H1 (cell line): ENCODE results near the gene ST3GAL3. TPM values are rescaled to one million over a fixed set of nuclear protein-coding genes. Genes with fewer than 3 reads are reported as not detected.
A peak's percentile ranks its signal among the peaks of the same experiment; 100 is the strongest.

Experiments
- CTCF ChIA-PET: fragments of 300-600 bp; sonication (Branson Sonifier 250); formaldehyde crosslinking; loops from one replicate; lab custom pipeline; 2021; ENCODE audit not compliant: partially characterized antibody; lab: Charles Lee
- POLR2A ChIA-PET: fragments of 300-600 bp; sonication (Branson Sonifier 250); formaldehyde crosslinking; loops from one replicate; lab custom pipeline; 2021; ENCODE audit warnings: inconsistent platforms; ENCODE audit not compliant: partially characterized antibody; lab: Charles Lee
- DNase-seq, 2 experiments: peaks; one replicate each; pipeline versions ENCODE4 v3.0.0 to v3.0.0-alpha.2; 2010 to 2022; ENCODE audit warnings: low spot score in 2 of 2, low read depth in 1 of 2, mixed read lengths in 1 of 2
- FAIRE-seq: peaks from 2 replicates; lab custom pipeline; 2011; peaks lifted over from hg19 to GRCh38; lab: Jason Lieb, UNC
- H2AFZ ChIP-seq: 2 replicates; pipeline ENCODE4 v1.8.1; 2012; ENCODE audit warnings: low read length, inconsistent platforms
- H2AK5ac ChIP-seq: 2 replicates; pipeline ENCODE4 v1.6.1; 2013; ENCODE audit warnings: low read depth, low read length
- H2BK120ac ChIP-seq: replicated peaks from 2 replicates; pipeline ENCODE3; 2013; ENCODE audit warnings: low read depth, low read length, inconsistent platforms
- H2BK12ac ChIP-seq: 2 replicates; pipeline ENCODE4 v1.6.1; 2013; ENCODE audit warnings: low read depth, low read length
- H2BK15ac ChIP-seq: 2 replicates; pipeline ENCODE4 v1.6.1; 2013; ENCODE audit warnings: low read length
- H2BK20ac ChIP-seq: 2 replicates; pipeline ENCODE4 v1.6.1; 2013; ENCODE audit warnings: low read length
- H2BK5ac ChIP-seq: 2 replicates; pipeline ENCODE4 v1.6.1; 2013; ENCODE audit warnings: low read depth, low read length
- H3K14ac ChIP-seq: 2 replicates; pipeline ENCODE4 v1.6.1; 2013; ENCODE audit warnings: inconsistent platforms; ENCODE audit not compliant: insufficient read length
- H3K18ac ChIP-seq: 2 replicates; pipeline ENCODE4 v1.6.1; 2013; ENCODE audit warnings: low read length; ENCODE audit errors: extremely low read depth
- H3K23ac ChIP-seq: 2 replicates; pipeline ENCODE4 v1.6.1; 2013; ENCODE audit warnings: inconsistent platforms; ENCODE audit not compliant: insufficient read length
- H3K23me2 ChIP-seq: 2 replicates; pipeline ENCODE4 v1.6.1; 2013; ENCODE audit warnings: low read depth, low read length
- H3K27ac ChIP-seq: 2 replicates; pipeline ENCODE4 v1.6.1; 2011; ENCODE audit warnings: low read depth, low read length, inconsistent platforms
- H3K27me3 ChIP-seq, 4 experiments: replicated peaks in 1 of 4; 1 replicate in 1 of 4; 2 replicates in 3 of 4; pipeline versions ENCODE4 v1.6.1 to v1.8.1; 2011 to 2013; ENCODE audit warnings: low read length in 3 of 4, mild to moderate bottlenecking in 3 of 4, inconsistent platforms in 2 of 4, mixed read lengths in 2 of 4, moderate library complexity in 1 of 4; ENCODE audit not compliant: control insufficient read depth in 3 of 4, insufficient read depth in 3 of 4; ENCODE audit errors: extremely low read depth in 1 of 4
- H3K36me3 ChIP-seq, 4 experiments: 2 replicates each; pipeline versions ENCODE4 v1.6.1 to v1.8.1; 2011 to 2013; ENCODE audit warnings: mild to moderate bottlenecking in 4 of 4, low read length in 3 of 4, moderate library complexity in 2 of 4, control low read depth in 1 of 4, inconsistent platforms in 1 of 4; ENCODE audit not compliant: insufficient read depth in 4 of 4, control insufficient read depth in 2 of 4
- H3K4ac ChIP-seq: replicated peaks from 2 replicates; pipeline ENCODE3; 2013; ENCODE audit warnings: low read length, low read depth, mixed read lengths, inconsistent platforms; ENCODE audit not compliant: insufficient read length
- H3K4me1 ChIP-seq, 4 experiments: replicated peaks in 1 of 4; 1 replicate in 1 of 4; 2 replicates in 3 of 4; pipeline versions ENCODE4 v1.6.1 to v1.8.1; 2011 to 2013; ENCODE audit warnings: low read length in 3 of 4, inconsistent platforms in 2 of 4, mixed read lengths in 1 of 4; ENCODE audit not compliant: insufficient read depth in 4 of 4, control insufficient read depth in 3 of 4
- H3K4me2 ChIP-seq, 2 experiments: 2 replicates each; pipeline versions ENCODE4 v1.6.1 to v1.8.1; 2011 to 2013; ENCODE audit warnings: low read depth in 2 of 2, low read length in 2 of 2, control low read depth in 1 of 2, inconsistent platforms in 1 of 2, mild to moderate bottlenecking in 1 of 2; ENCODE audit not compliant: insufficient read depth in 1 of 2
- H3K4me3 ChIP-seq, 4 experiments: fragments of 200-600, 300-600 bp in 1 of 4; sonication (generic), shearing (Covaris generic), sonication (Bioruptor Twin) in 1 of 4; 2 replicates each; pipeline versions ENCODE4 v1.5.1 to v1.8.1; 2011 to 2016; ENCODE audit warnings: low read length in 4 of 4, low read depth in 3 of 4, control low read depth in 2 of 4, inconsistent platforms in 2 of 4, mild to moderate bottlenecking in 2 of 4, mixed read lengths in 1 of 4, moderate library complexity in 1 of 4; ENCODE audit not compliant: insufficient read depth in 2 of 4; ENCODE audit errors: extremely low read depth in 1 of 4
- H3K56ac ChIP-seq: replicated peaks from 2 replicates; pipeline ENCODE3; 2013; ENCODE audit warnings: low read depth, mild to moderate bottlenecking, mixed read lengths, low read length, inconsistent platforms; ENCODE audit not compliant: insufficient read length
- H3K79me1 ChIP-seq: 2 replicates; pipeline ENCODE4 v1.6.1; 2013; ENCODE audit warnings: low read depth, low read length, control low read depth
- H3K79me2 ChIP-seq, 2 experiments: 2 replicates each; pipeline versions ENCODE4 v1.6.1 to v1.8.1; 2012 to 2013; ENCODE audit warnings: low read length in 2 of 2, mild to moderate bottlenecking in 2 of 2, inconsistent platforms in 1 of 2; ENCODE audit not compliant: insufficient read depth in 2 of 2, control insufficient read depth in 1 of 2
- H3K9ac ChIP-seq, 4 experiments: replicated peaks in 1 of 4; 1 replicate in 1 of 4; 2 replicates in 3 of 4; pipeline versions ENCODE4 v1.6.1 to v1.8.1; 2011 to 2013; ENCODE audit warnings: low read depth in 3 of 4, low read length in 3 of 4, control low read depth in 2 of 4, mild to moderate bottlenecking in 2 of 4, moderate library complexity in 2 of 4, inconsistent platforms in 1 of 4; ENCODE audit errors: extremely low read depth in 1 of 4
- H3K9me3 ChIP-seq, 2 experiments: 2 replicates each; pipeline versions ENCODE4 v1.6.1 to v1.8.1; 2012 to 2013; ENCODE audit warnings: mild to moderate bottlenecking in 2 of 2, moderate library complexity in 2 of 2, control low read depth in 1 of 2, inconsistent platforms in 1 of 2, low read depth in 1 of 2, low read length in 1 of 2, mixed read lengths in 1 of 2; ENCODE audit not compliant: insufficient read depth in 2 of 2
- H4K20me1 ChIP-seq, 2 experiments: replicated peaks in 1 of 2; 2 replicates each; pipeline versions ENCODE3 to v1.8.1; 2011 to 2013; ENCODE audit warnings: inconsistent platforms in 2 of 2, low read length in 2 of 2, mild to moderate bottlenecking in 1 of 2; ENCODE audit not compliant: insufficient read depth in 2 of 2, control insufficient read depth in 1 of 2
- H4K5ac ChIP-seq: 2 replicates; pipeline ENCODE4 v1.6.1; 2013; ENCODE audit warnings: low read length, low read depth, mixed read lengths, inconsistent platforms; ENCODE audit not compliant: insufficient read length
- H4K8ac ChIP-seq: 2 replicates; pipeline ENCODE4 v1.8.0; 2013; ENCODE audit warnings: mild to moderate bottlenecking, moderate library complexity, low read length, inconsistent platforms; ENCODE audit not compliant: insufficient read depth; ENCODE audit errors: extremely low read depth
- H4K91ac ChIP-seq: replicated peaks from 2 replicates; pipeline ENCODE3; 2013; ENCODE audit warnings: low read length, mixed read lengths, inconsistent platforms; ENCODE audit not compliant: insufficient read length
- ASH2L ChIP-seq: fragments of 200-600, 300-600 bp; sonication (generic); IDR thresholded peaks from one replicate; pipeline ENCODE4 v1.7.1; 2017; ENCODE audit warnings: low read length
- CREB1 ChIP-seq: IDR thresholded peaks from 2 replicates; pipeline ENCODE4 v1.6.1; 2012; ENCODE audit warnings: inconsistent platforms
- HDAC2 ChIP-seq, 2 experiments: fragments of 300-600 bp in 1 of 2; sonication (generic) in 1 of 2; IDR thresholded peaks; 2 replicates each; pipeline ENCODE4 v1.6.1; 2011 to 2012; ENCODE audit warnings: low read depth in 2 of 2, low read length in 2 of 2, mild to moderate bottlenecking in 2 of 2, moderate library complexity in 2 of 2, borderline replicate concordance in 1 of 2, inconsistent platforms in 1 of 2
- RNF2 ChIP-seq: fragments of 200-900, 300-1000 bp; sonication (generic); IDR thresholded peaks from 2 replicates; pipeline ENCODE4 v1.7.1; 2016; ENCODE audit warnings: borderline replicate concordance, low read depth, mild to moderate bottlenecking, antibody characterized with exemption, low read length; ENCODE audit not compliant: poor library complexity, severe bottlenecking; ENCODE audit errors: missing control alignments
- TEAD4 ChIP-seq: IDR thresholded peaks from 2 replicates; pipeline ENCODE4 v1.6.1; 2012; ENCODE audit warnings: low read depth, low read length, inconsistent platforms, mixed read lengths
- WGBS, 2 experiments: shearing (Covaris generic) in 1 of 2; methylation state at CpG; one replicate each; pipeline versions ENCODE4 v1.1.6 to v1.1.7; 2013 to 2015; ENCODE audit warnings: low lambda C conversion rate in 2 of 2, mixed read lengths in 2 of 2, inconsistent platforms in 1 of 2, low coverage in 1 of 2, missing lambda C conversion rate in 1 of 2; ENCODE audit not compliant: insufficient replicate concordance in 2 of 2, insufficient coverage in 1 of 2, insufficient read length in 1 of 2; ENCODE audit errors: extremely low coverage in 1 of 2, missing lambda C conversion rate in 1 of 2; 5-methylcytosine and 5-hydroxymethylcytosine counted together
- polyA plus RNA-seq, 7 experiments: library from polyadenylated mRNA; depleted of rRNA in 3 of 7; stranded (reverse) in 5 of 7; unstranded in 2 of 7; fragments of >200 nt in 5 of 7; fragments of 200-250 nt in 2 of 7; gene quantifications; 1 replicate in 5 of 7; 2 replicates in 1 of 7; 4 replicates in 1 of 7; pipeline versions ENCODE4 v1.2.1 to v1.2.3, GENCODE V29; 2011 to 2013; ENCODE audit warnings: missing spikeins in 2 of 7, mixed read lengths in 2 of 7
- total RNA-seq: library from RNA; stranded (reverse); fragmentation: NEBNext Ultra II Directional; extraction: Animal tissue kit (Norgen Biotek cat#: 25700); gene quantifications from 2 replicates; pipeline ENCODE4 v1.2.1, GENCODE V29; 2021
- TF ChIP-seq, protein P1 (sequence below), 3 experiments: IDR thresholded peaks; 1 replicate in 2 of 3; 2 replicates in 1 of 3; pipeline versions ENCODE4 v1.5.1 to v1.6.1; 2011; ENCODE audit warnings: low read length in 3 of 3, mild to moderate bottlenecking in 3 of 3, inconsistent platforms in 2 of 3, low read depth in 1 of 3, moderate library complexity in 1 of 3; ENCODE audit not compliant: insufficient read depth in 1 of 3; ENCODE audit errors: control extremely low read depth in 1 of 3
- TF ChIP-seq, protein P2 (sequence below): IDR thresholded peaks from 2 replicates; pipeline ENCODE4 v1.6.1; 2012; ENCODE audit warnings: inconsistent platforms

Gene ST3GAL3
- total and polyA plus RNA-seq, 2 of the 8 experiments (the other 6 are each of a cell fraction or from before 2014, with no cell fraction given) = 6.8 to 7.0 TPM

DNA sequence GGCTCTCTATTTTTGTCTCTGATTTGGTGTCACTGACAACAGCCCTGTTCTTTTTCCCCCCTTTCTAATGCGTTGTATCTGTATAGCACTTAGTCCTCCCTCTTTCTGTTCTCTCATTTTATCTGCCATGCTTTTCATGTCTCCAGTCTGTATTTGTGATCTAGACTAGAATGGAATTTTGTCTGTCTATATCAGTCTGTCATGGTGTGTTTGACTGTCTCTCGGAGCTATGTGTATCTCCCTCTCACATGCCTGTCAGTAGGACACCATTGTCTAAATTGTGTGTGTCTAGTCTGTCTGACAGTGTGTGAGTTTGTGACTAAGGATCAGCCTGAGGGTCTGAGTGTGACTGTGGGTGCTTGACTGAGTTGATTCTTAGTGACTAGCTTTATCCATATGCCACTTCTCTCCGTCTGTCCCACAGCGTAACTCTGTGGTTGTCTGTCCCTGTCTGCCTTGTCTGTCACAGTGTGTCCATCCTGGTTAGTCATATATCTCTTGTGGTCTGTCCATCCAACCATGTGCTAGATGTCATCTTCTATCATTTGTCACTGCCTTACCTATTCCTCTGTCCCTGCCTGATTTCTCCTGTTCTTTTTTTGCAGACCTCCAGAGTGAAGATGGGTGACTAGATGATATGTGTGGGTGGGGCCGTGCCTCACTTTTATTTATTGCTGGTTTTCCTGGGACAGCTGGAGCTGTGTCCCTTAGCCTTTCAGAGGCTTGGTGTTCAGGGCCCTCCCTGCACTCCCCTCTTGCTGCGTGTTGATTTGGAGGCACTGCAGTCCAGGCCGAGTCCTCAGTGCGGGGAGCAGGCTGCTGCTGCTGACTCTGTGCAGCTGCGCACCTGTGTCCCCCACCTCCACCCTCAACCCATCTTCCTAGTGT is 270.3 kb downstream of the ST3GAL3 start:
- no peak overlapping the region for H3K14ac ChIP-seq
- H3K4ac ChIP-seq = no peak overlapping the region
- H4K5ac ChIP-seq = no peak overlapping the region
- H4K91ac ChIP-seq = no peak overlapping the region
- H4K8ac ChIP-seq = no peak overlapping the region
- H3K79me2 ChIP-seq = peaks cover 0 to 24% of the 10 kb centered on the region in 2 experiments; a peak in 2 of 4 replicates
- no peak overlapping the region for H3K27ac ChIP-seq
- no peak overlapping the region for H3K18ac ChIP-seq
- no peak overlapping the region for H2AFZ ChIP-seq
- WGBS, 2 experiments = 90% methylated on average over 9 of the region's 9 CpGs; no CpG with 5 or more reads in 1 of the 2 experiments
- H3K4me1 ChIP-seq = peaks cover 4 to 22% (median 16%) of the 10 kb centered on the region in 4 experiments
- CTCF ChIA-PET = interaction anchor here (0.8 to 5.0 kb wide), 8 partner anchors 11 to 213 kb away, joined by 3 to 34 read pairs (median 4); partner anchors contain the start of genes CCDC24 and IPO13
- H4K20me1 ChIP-seq = peaks cover 2 to 28% of the 10 kb centered on the region in 2 experiments
- H3K4me3 ChIP-seq = no peak overlapping the region; a peak in 1 of 8 replicates
- H3K56ac ChIP-seq = no peak overlapping the region
- no peak overlapping the region for H3K23ac ChIP-seq
- H3K23me2 ChIP-seq = peaks cover 27% of the 10 kb centered on the region
- no peaks in the 10 kb centered on the region for H3K27me3 ChIP-seq
- H3K79me1 ChIP-seq = peaks cover 27% of the 10 kb centered on the region
- POLR2A ChIA-PET = interaction anchor here (0.7 to 12.9 kb wide), 9 partner anchors 7 to 72 kb away, joined by 3 to 189 read pairs (median 5); partner anchors contain the start of genes CCDC24 and SLC6A9
- H2BK12ac ChIP-seq = no peak overlapping the region
- DNase-seq = no peak
- no peak overlapping the region for H2AK5ac ChIP-seq
- H3K36me3 ChIP-seq = peaks cover 2 to 31% (median 15%) of the 10 kb centered on the region in 4 experiments; a peak in 6 of 8 replicates
- H3K4me2 ChIP-seq = peak overlapping the region in 1 of 2 experiments; percentile 61; a peak in 2 of 4 replicates
- H2BK5ac ChIP-seq = no peak overlapping the region
- FAIRE-seq = no peak
- no peak overlapping the region for H2BK120ac ChIP-seq
- no peaks in the 10 kb centered on the region for H3K9me3 ChIP-seq
- no peak overlapping the region for H2BK15ac ChIP-seq
- H2BK20ac ChIP-seq = no peak overlapping the region
- no peak overlapping the region for H3K9ac ChIP-seq
- TF ChIP-seq RNF2 (no peak), TEAD4 (no peak), ASH2L (no peak), CREB1 (no peak), HDAC2 (IDR thresholded peaks at IDR 0.05; ENCODE audit: borderline replicate concordance in 1 of 2, low read depth in 2 of 2, low read length in 2 of 2) (no peak)
- TF ChIP-seq, protein P1, sequence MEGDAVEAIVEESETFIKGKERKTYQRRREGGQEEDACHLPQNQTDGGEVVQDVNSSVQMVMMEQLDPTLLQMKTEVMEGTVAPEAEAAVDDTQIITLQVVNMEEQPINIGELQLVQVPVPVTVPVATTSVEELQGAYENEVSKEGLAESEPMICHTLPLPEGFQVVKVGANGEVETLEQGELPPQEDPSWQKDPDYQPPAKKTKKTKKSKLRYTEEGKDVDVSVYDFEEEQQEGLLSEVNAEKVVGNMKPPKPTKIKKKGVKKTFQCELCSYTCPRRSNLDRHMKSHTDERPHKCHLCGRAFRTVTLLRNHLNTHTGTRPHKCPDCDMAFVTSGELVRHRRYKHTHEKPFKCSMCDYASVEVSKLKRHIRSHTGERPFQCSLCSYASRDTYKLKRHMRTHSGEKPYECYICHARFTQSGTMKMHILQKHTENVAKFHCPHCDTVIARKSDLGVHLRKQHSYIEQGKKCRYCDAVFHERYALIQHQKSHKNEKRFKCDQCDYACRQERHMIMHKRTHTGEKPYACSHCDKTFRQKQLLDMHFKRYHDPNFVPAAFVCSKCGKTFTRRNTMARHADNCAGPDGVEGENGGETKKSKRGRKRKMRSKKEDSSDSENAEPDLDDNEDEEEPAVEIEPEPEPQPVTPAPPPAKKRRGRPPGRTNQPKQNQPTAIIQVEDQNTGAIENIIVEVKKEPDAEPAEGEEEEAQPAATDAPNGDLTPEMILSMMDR (IDR thresholded peaks at IDR 0.05; ENCODE audit: control extremely low read depth in 1 of 3, insufficient read depth in 1 of 3, low read depth in 1 of 3, low read length in 3 of 3) = no peak
- TF ChIP-seq, protein P2, sequence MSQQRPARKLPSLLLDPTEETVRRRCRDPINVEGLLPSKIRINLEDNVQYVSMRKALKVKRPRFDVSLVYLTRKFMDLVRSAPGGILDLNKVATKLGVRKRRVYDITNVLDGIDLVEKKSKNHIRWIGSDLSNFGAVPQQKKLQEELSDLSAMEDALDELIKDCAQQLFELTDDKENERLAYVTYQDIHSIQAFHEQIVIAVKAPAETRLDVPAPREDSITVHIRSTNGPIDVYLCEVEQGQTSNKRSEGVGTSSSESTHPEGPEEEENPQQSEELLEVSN = no peak
